Activated CD8-positive, alpha-beta T cell treated with anti-CD3 and anti-CD28 coated beads for 36 hours (primary cell): ENCODE results near the gene TMEM202. TPM values are rescaled to one million over a fixed set of nuclear protein-coding genes. Genes with fewer than 3 reads are reported as not detected.

ENCODE experiments used
- ATAC-seq: fragments of 200-7000 bp; cut with Tn5 transposase; one replicate; pipeline ENCODE4 v1.10.0; 2021; ENCODE audit warnings: mild to moderate bottlenecking, moderate library complexity
- CTCF ChIA-PET: fragments of 350-600 bp; sonication (Branson Sonifier 250); formaldehyde crosslinking; loops from one replicate; lab custom pipeline; 2021; ENCODE audit warnings: antibody characterized with exemption; lab: Charles Lee
- POLR2A ChIA-PET: fragments of 350-600 bp; sonication (Branson Sonifier 250); formaldehyde crosslinking; loops from one replicate; lab custom pipeline; 2021; ENCODE audit warnings: antibody characterized with exemption; lab: Charles Lee
- DNase-seq: peaks from one replicate; pipeline ENCODE4 v3.0.0-alpha.2; 2020
- H3K27ac Mint-ChIP-seq: one replicate; pipeline ENCODE4 v1.8.0; 2021; ENCODE audit warnings: mild to moderate bottlenecking, mixed read lengths
- H3K27me3 Mint-ChIP-seq: one replicate; pipeline ENCODE4 v1.8.0; 2021; ENCODE audit warnings: mixed read lengths
- H3K36me3 Mint-ChIP-seq: one replicate; pipeline ENCODE4 v1.8.0; 2021; ENCODE audit warnings: low read depth, mixed read lengths
- H3K4me1 Mint-ChIP-seq: one replicate; pipeline ENCODE4 v1.8.0; 2021; ENCODE audit warnings: low read depth, mixed read lengths
- H3K4me3 Mint-ChIP-seq: one replicate; pipeline ENCODE4 v1.8.0; 2021; ENCODE audit warnings: mild to moderate bottlenecking, moderate library complexity, mixed read lengths
- H3K9me3 Mint-ChIP-seq: one replicate; pipeline ENCODE4 v1.8.0; 2021; ENCODE audit warnings: mixed read lengths
- intact Hi-C: fragments of 100-400 bp; cut with micrococcal nuclease; formaldehyde crosslinking; loops from one replicate; pipeline ENCODE4 v1.10.0; 2022
- total RNA-seq, 2 experiments: library from RNA; stranded (reverse); gene quantifications; one replicate each; pipeline ENCODE4 v1.2.3, GENCODE V29; 2021
- TF ChIP-seq, protein P1 (sequence below): fragments of 200-600 bp; IDR thresholded peaks from one replicate; pipeline ENCODE4 v1.8.0; 2022; ENCODE audit warnings: antibody characterized with exemption, mild to moderate bottlenecking

Gene TMEM202, protein sequence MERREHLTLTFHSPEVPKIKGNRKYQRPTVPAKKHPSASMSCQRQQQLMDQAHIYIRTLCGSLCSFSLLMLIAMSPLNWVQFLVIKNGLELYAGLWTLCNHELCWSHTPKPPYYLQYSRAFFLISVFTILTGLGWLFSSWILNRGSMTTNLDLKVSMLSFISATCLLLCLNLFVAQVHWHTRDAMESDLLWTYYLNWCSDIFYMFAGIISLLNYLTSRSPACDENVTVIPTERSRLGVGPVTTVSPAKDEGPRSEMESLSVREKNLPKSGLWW
- not detected for total RNA-seq

DNA sequence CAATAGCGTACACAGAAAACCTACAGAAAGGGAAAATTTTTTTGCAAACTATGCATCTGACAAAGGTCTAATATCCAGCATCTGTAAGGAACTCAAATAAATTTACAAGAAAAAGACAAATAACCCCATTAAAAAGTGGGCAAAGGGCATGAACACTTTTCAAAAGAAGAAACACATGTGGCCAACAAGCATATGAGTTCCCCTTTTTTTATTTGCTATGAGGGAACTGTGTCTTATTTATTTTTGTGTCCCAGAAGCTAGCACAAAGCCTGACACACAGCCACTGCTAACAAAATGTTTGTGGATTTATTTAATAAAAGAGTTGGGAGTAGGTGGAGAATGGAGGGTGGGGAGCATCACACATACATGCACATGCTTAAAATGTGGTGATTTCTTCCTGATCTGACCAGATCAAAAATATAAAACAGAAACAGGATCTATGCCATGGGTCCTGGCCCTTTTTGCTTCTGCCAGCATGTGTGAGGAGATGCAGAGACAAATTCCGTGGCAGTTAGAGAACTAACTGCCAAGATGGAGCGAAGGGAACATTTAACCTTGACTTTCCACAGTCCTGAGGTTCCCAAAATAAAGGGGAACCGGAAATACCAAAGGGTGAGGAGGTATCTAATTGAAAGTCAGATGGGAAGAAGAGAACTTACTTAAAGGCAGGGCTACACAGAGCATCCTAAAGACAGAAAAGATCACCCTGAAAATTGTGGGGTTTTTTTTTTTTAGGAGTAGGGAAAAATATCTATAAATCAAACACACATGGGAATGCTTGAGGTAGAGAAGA, at the start of gene TMEM202:
Gene TMEM202, plus strand, starts transcription at position 510 of the 793 bp plus-strand sequence. Its CDS starts 22 bp downstream, at position 532.
- peaks cover 11% of the 10 kb centered on the region for H3K27me3 Mint-ChIP-seq
- no peaks in the 10 kb centered on the region for H3K9me3 Mint-ChIP-seq
- intact Hi-C loops = no loop called here
- H3K36me3 Mint-ChIP-seq = no peaks in the 10 kb centered on the region
- H3K4me3 Mint-ChIP-seq = no peak within 1 kb of the TSS
- ChIA-PET POLR2A (no interaction called here), CTCF (no interaction called here)
- ATAC-seq = no peak
- no peak within 1 kb of the TSS for H3K27ac Mint-ChIP-seq
- TF ChIP-seq, protein P1, sequence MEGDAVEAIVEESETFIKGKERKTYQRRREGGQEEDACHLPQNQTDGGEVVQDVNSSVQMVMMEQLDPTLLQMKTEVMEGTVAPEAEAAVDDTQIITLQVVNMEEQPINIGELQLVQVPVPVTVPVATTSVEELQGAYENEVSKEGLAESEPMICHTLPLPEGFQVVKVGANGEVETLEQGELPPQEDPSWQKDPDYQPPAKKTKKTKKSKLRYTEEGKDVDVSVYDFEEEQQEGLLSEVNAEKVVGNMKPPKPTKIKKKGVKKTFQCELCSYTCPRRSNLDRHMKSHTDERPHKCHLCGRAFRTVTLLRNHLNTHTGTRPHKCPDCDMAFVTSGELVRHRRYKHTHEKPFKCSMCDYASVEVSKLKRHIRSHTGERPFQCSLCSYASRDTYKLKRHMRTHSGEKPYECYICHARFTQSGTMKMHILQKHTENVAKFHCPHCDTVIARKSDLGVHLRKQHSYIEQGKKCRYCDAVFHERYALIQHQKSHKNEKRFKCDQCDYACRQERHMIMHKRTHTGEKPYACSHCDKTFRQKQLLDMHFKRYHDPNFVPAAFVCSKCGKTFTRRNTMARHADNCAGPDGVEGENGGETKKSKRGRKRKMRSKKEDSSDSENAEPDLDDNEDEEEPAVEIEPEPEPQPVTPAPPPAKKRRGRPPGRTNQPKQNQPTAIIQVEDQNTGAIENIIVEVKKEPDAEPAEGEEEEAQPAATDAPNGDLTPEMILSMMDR = no peak
- no peak for DNase-seq
- no peaks in the 10 kb centered on the region for H3K4me1 Mint-ChIP-seq

DNA sequence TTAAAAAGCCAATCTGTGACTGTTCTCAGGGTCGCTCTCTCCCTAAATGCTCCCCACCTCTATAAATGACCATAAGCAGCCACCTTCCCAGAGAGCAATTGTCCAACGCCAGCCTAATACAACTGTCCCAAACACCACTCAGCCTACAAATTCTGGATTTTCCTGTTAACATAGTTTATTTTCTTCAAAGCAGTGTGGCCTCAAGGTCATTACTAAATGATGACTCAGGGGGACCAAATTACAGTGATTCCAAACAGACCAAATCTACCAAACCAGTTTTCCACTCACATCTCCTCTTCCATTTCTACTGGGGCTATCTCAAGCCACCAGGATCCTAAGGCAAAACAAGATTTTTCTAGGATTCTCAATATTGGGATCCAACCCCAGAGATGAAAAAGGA, 44.8 kb upstream of the TMEM202 start:
- Mint-ChIP-seq H3K27ac (no peak overlapping the region), H3K9me3 (no peaks in the 10 kb centered on the region), H3K36me3 (peaks cover 15% of the 10 kb centered on the region), H3K27me3 (no peaks in the 10 kb centered on the region), H3K4me1 (no peaks in the 10 kb centered on the region), H3K4me3 (no peak overlapping the region)
- ChIA-PET CTCF (interaction anchor here (0.7 kb wide), 1 partner anchor 16 kb away, joined by 3 read pairs; no protein-coding TSS in a partner anchor), POLR2A (no interaction called here)
- TF ChIP-seq, protein P1 = no peak
- DNase-seq (no peak), ATAC-seq (no peak)
- intact Hi-C loops = no loop called here

DNA sequence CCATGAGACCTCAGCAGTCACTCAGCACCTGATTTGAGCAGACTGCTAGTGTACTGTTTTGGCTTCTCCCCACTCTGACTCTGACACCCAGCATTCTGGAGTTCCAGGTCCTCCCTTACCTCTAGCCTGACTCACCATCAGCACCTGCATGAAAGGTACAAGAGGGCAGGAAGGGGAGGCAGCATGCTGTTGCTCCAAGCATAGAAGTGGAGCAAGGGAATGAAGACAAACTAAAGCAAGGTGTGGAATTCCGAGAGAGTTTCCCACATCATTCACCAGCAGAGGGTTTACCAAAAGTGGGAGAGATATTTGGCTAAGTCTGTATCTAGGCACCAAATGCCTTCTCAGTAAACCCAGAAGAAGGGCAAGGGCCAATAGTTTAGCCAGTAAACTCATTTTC, 43.6 kb upstream of the TMEM202 start:
- Mint-ChIP-seq H3K9me3 (no peaks in the 10 kb centered on the region), H3K27me3 (no peaks in the 10 kb centered on the region), H3K4me1 (peaks cover 9% of the 10 kb centered on the region), H3K36me3 (peaks cover 13% of the 10 kb centered on the region), H3K4me3 (no peak overlapping the region), H3K27ac (no peak overlapping the region)
- TF ChIP-seq, protein P1 = no peak
- intact Hi-C loops = no loop called here
- ChIA-PET CTCF (no interaction called here), POLR2A (interaction anchor here (0.6 to 0.7 kb wide), 2 partner anchors 14 to 854 kb away, joined by 3 read pairs; no protein-coding TSS in a partner anchor)
- no peak for ATAC-seq
- no peak for DNase-seq

DNA sequence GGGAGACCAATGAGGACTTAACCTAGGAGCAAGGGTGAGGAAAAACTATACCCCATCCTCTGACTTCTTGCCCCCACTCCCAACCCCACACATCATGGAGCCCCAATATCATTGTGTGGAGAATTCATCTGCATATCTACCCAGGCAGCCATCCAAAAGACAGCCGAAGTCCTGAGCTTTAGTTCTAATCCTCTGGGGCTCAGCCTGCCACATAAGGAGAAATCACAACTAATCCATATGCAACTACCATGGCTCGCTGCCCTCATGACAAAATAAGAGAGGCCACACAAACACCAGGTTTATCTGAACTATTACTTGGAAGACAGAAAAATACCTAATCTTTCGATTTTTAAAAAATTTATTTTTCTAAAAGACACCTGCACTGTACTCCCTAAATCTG, 40.0 kb upstream of the TMEM202 start:
- no peak for DNase-seq
- CTCF ChIA-PET = no interaction called here
- peaks cover 7% of the 10 kb centered on the region for H3K36me3 Mint-ChIP-seq
- H3K27me3 Mint-ChIP-seq = no peaks in the 10 kb centered on the region
- peaks cover 9% of the 10 kb centered on the region for H3K4me1 Mint-ChIP-seq
- TF ChIP-seq, protein P1 = no peak
- H3K9me3 Mint-ChIP-seq = no peaks in the 10 kb centered on the region
- POLR2A ChIA-PET = interaction anchor here (0.7 to 1.1 kb wide), 2 partner anchors 115 to 170 kb away, joined by 3 read pairs; no protein-coding TSS in a partner anchor
- H3K27ac Mint-ChIP-seq = no peak overlapping the region
- no peak overlapping the region for H3K4me3 Mint-ChIP-seq
- ATAC-seq = no peak
- intact Hi-C loops = no loop called here
